ENCODE measurements around the gene PIGB. TPM values are rescaled to one million over a fixed set of nuclear protein-coding genes. Genes with fewer than 3 reads are reported as not detected.

Gene PIGB
- total and polyA plus RNA-seq, 2 of the 8 experiments (the other 6 are each of a cell fraction or from before 2014, with no cell fraction given), result 4.3 to 11.7 TPM

- Histone ChIP-seq H3K79me1 (ENCODE audit: low read depth, low read length) (no peaks in the 10 kb centered on the region), H3K9ac (replicated peaks in 1 of 4; ENCODE audit: extremely low read depth in 1 of 4, low read depth in 3 of 4, low read length in 3 of 4) (no peak overlapping the region), H4K5ac (ENCODE audit: insufficient read length, low read depth, low read length) (no peak overlapping the region), H2BK12ac (ENCODE audit: low read depth, low read length) (no peak overlapping the region), H4K91ac (replicated peaks; ENCODE audit: insufficient read length, low read length) (no peak overlapping the region), H2AFZ (ENCODE audit: low read length) (no peak overlapping the region), H3K27me3 (replicated peaks in 1 of 4; ENCODE audit: control insufficient read depth in 3 of 4, extremely low read depth in 1 of 4, insufficient read depth in 3 of 4, low read length in 3 of 4) (no peaks in the 10 kb centered on the region), H2BK20ac (ENCODE audit: low read length) (no peak overlapping the region), H3K27ac (ENCODE audit: low read depth, low read length) (no peak overlapping the region), H3K14ac (ENCODE audit: insufficient read length) (no peak overlapping the region), H3K56ac (replicated peaks; ENCODE audit: insufficient read length, low read depth, low read length) (no peak overlapping the region), H2BK15ac (ENCODE audit: low read length) (no peak overlapping the region), H3K4me3 (ENCODE audit: extremely low read depth in 1 of 4, insufficient read depth in 2 of 4, low read depth in 3 of 4, low read length in 4 of 4) (no peak overlapping the region), H2AK5ac (ENCODE audit: low read depth, low read length) (no peak overlapping the region), H4K20me1 (replicated peaks in 1 of 2; ENCODE audit: control insufficient read depth in 1 of 2, insufficient read depth in 2 of 2, low read length in 2 of 2) (no peaks in the 10 kb centered on the region), H3K4me1 (replicated peaks in 1 of 4; ENCODE audit: control insufficient read depth in 3 of 4, insufficient read depth in 4 of 4, low read length in 3 of 4) (no peaks in the 10 kb centered on the region), H2BK120ac (replicated peaks; ENCODE audit: low read depth, low read length) (no peak overlapping the region), H3K23ac (ENCODE audit: insufficient read length) (no peak overlapping the region), H2BK5ac (ENCODE audit: low read depth, low read length) (no peak overlapping the region), H3K23me2 (ENCODE audit: low read depth, low read length) (no peaks in the 10 kb centered on the region), H3K18ac (ENCODE audit: extremely low read depth, low read length) (no peak overlapping the region), H3K9me3 (ENCODE audit: insufficient read depth in 2 of 2, low read depth in 1 of 2, low read length in 1 of 2) (no peaks in the 10 kb centered on the region), H3K4me2 (ENCODE audit: insufficient read depth in 1 of 2, low read depth in 2 of 2, low read length in 2 of 2) (no peak overlapping the region), H3K4ac (replicated peaks; ENCODE audit: insufficient read length, low read depth, low read length) (no peak overlapping the region), H4K8ac (ENCODE audit: extremely low read depth, insufficient read depth, low read length) (no peak overlapping the region), H3K36me3 (ENCODE audit: control insufficient read depth in 2 of 4, insufficient read depth in 4 of 4, low read length in 3 of 4) (no peaks in the 10 kb centered on the region), H3K79me2 (ENCODE audit: control insufficient read depth in 1 of 2, insufficient read depth in 2 of 2, low read length in 2 of 2) (no peaks in the 10 kb centered on the region)
- no peak for FAIRE-seq
- ChIA-PET CTCF (ENCODE audit: partially characterized antibody) (no interaction called here), POLR2A (ENCODE audit: partially characterized antibody) (no interaction called here)
- 79% methylated on average over 2 of the region's 2 CpGs; no CpG with 5 or more reads in 1 of the 2 experiments for WGBS, 2 experiments (ENCODE audit: extremely low coverage in 1 of 2, insufficient coverage in 1 of 2, insufficient read length in 1 of 2, insufficient replicate concordance in 2 of 2, low coverage in 1 of 2, low lambda C conversion rate in 2 of 2, missing lambda C conversion rate in 1 of 2)
- TF ChIP-seq HDAC6 (IDR thresholded peaks at IDR 0.05; ENCODE audit: low read depth, low read length) (no peak), BCL11A (IDR thresholded peaks at IDR 0.05; ENCODE audit: low read depth in 2 of 2, low read length in 2 of 2) (no peak)
- DNase-seq (ENCODE audit: low read depth in 1 of 2, low spot score in 2 of 2), result no peak
Observed at GRCh38 chr15:55279100-55279745, 39.8 kb upstream of the PIGB start.

Measured in H1 (cell line).